AG10803 (cell line): ENCODE measurements around the gene TTC23.

ENCODE experiments used
- DNase-seq: peaks from one replicate; pipeline ENCODE4 v3.0.0; 2010; ENCODE audit warnings: low read depth
- H3K4me3 ChIP-seq: 2 replicates; pipeline ENCODE4 v1.5.1; 2011; ENCODE audit warnings: mild to moderate bottlenecking, low read length, control low read depth
- CTCF ChIP-seq: conservative IDR thresholded peaks from 2 replicates; pipeline ENCODE4 v1.5.1; 2011; ENCODE audit warnings: mild to moderate bottlenecking, low read length, control low read depth, inconsistent platforms

TTC23 gene

GRCh38 chr15:99180964-99181306, 68.4 kb downstream of the TTC23 start:
- no peak overlapping the region for H3K4me3 ChIP-seq
- no peak for TF ChIP-seq CTCF
- DNase-seq = no peak

GRCh38 chr15:99180086-99180963, 69.1 kb downstream of the TTC23 start:
- TF ChIP-seq CTCF = no peak
- no peak for DNase-seq
- no peak overlapping the region for H3K4me3 ChIP-seq

GRCh38 chr15:99177679-99178078, 71.7 kb downstream of the TTC23 start:
- no peak for DNase-seq
- H3K4me3 ChIP-seq = no peak overlapping the region
- no peak for TF ChIP-seq CTCF

GRCh38 chr15:99176757-99177156, 72.6 kb downstream of the TTC23 start:
- no peak for DNase-seq
- H3K4me3 ChIP-seq = no peak overlapping the region
- TF ChIP-seq CTCF = no peak

GRCh38 chr15:99174567-99175395, 74.6 kb downstream of the TTC23 start:
- DNase-seq = no peak
- TF ChIP-seq CTCF = no peak
- H3K4me3 ChIP-seq = no peak overlapping the region

GRCh38 chr15:99172989-99173388, 76.4 kb downstream of the TTC23 start:
- H3K4me3 ChIP-seq = no peak overlapping the region
- no peak for DNase-seq
- TF ChIP-seq CTCF = no peak
